ENCODE results near the gene KCNAB2.

The KCNAB2 gene

DNA sequence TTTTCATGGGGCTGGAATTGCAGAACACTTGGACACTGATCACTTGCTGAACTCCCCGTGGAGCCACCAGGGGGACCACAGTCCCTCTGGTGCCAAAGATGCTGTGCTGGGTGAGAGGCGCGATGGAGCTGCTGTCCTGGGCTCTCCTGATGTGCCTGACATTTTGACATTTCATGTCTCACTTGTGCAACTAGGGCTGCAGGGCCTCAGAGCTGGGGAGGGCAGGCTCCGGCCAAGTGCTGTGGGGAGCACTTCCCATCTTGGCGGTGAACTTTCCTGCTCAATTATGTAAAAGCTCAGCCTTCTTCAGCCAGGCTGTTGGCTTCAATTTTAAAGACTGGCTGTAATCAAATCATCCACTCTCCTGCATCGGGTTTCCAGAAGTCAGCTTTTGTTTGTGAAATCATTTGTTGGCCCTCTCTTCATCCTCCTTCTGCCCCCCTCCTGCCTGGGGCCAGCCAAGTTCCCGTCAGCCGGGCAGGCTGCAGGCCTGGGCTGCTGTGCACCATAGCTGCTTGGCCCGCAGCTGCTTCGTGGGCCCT lies 36.8 kb downstream of the KCNAB2 start:
- no peak for DNase-seq (ENCODE audit: low read depth in 2 of 2)

DNA sequence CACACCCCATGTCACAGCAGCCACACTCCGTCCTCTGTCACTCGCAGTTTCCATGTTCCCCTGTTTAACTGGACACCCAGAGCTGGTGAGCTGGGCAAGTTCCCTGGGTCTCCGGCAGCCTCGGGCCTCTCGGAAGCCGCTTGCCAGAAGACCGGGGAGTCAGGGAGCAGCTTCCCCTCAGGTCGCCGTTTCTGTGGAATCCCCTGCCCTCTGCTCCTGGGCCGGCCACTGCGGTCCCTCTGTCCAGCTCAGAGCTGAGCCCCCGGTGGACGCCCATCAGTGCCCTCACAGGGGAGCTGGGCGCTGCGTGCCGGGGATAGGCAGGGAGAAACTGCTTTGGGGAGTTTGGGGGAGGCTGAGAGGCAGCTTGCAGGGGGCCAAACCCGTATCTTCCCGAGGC lies 37.7 kb downstream of the KCNAB2 start:
- DNase-seq (ENCODE audit: low read depth in 2 of 2): no peak

- DNase-seq (ENCODE audit: low read depth in 2 of 2): no peak
Observed at GRCh38 chr1:6083801-6084446, 38.2 kb downstream of the KCNAB2 start.

DNA sequence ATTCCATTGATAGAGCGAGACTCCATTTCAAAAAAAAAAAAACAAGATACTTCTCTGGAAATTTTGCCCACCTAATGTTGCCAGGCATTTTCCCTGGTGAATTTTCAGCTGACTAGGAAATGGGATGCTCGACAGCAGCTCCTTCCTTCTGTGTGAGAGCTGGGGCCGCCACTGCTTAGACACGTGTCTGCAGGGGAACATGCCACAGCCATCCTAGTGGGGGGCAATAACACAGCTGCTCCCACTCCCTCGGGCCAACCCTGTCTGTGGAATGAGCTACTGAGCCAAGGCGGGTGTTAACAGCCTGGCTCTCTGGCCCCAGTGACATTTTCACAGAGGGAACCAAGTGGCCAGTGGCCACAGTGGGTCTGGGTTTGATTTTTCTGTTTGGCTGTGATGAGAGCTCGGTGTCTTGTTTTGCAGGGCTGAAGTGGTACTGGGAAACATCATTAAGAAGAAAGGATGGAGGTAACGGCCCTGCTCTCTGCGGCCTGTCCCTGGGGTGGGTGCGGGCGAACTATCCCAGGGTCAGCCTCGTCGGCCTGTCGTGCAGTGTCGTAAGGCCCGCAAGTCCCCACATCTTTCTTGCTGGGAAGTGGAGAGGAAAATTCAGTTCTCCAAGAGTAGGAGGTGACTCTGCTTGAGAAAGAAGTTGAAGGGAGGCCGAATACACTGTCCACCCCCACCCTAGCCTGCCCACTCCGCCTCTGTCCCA lies 39.2 kb downstream of the KCNAB2 start:
- no peak for DNase-seq (ENCODE audit: low read depth in 2 of 2)

DNA sequence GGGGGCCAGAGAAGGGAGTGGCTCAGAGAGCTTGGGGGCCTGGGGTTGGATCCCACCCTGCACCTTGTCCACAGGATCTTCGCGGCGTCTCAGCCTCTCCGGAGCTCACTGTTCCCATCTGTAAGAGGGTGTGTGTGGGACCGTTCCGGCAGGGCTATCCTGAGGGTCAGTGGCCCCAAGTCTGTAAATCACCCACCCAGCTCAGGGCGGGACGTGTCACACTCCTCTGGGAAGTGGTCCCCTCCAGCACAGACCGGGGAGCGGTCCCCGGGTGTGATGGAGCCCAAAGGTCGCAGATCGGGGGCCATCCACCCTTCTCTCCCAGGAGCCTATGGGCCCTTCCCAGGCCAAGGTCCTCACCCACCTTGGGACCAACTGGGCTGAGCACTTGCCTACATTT lies 40.0 kb downstream of the KCNAB2 start:
- no peak for DNase-seq (ENCODE audit: low read depth in 2 of 2)

- no peak for DNase-seq (ENCODE audit: low read depth in 2 of 2)
Observed at GRCh38 chr1:6086358-6086757, 40.7 kb downstream of the KCNAB2 start.

GRCh38 chr1:6086762-6087376 lies 41.2 kb downstream of the KCNAB2 start:
- DNase-seq (ENCODE audit: low read depth in 2 of 2): no peak

- DNase-seq (ENCODE audit: low read depth in 2 of 2): no peak
Observed at GRCh38 chr1:6087377-6087772, 41.7 kb downstream of the KCNAB2 start.

DNA sequence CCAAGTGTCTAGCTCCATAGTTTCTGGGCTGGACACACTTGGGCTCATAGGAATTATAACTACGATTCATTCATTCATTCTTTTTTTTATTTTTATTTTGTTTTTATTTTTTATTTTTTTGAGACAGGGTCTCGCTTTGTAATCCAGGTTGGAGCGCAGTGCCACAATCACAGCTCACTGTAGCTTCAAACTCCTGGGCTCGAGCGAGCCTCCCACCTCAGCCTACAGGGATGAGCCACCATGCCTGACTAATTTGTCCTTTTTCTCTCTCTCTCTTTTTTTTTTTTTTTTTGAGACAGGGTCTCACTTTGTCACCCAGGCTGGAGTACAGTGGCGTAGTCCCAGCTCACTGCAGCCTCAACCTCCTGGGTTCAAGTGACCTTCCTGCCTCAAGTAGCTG lies 42.3 kb downstream of the KCNAB2 start:
- no peak for DNase-seq (ENCODE audit: low read depth in 2 of 2)

GRCh38 chr1:6088956-6089355 lies 43.3 kb downstream of the KCNAB2 start:
- no peak for DNase-seq (ENCODE audit: low read depth in 2 of 2)

DNA sequence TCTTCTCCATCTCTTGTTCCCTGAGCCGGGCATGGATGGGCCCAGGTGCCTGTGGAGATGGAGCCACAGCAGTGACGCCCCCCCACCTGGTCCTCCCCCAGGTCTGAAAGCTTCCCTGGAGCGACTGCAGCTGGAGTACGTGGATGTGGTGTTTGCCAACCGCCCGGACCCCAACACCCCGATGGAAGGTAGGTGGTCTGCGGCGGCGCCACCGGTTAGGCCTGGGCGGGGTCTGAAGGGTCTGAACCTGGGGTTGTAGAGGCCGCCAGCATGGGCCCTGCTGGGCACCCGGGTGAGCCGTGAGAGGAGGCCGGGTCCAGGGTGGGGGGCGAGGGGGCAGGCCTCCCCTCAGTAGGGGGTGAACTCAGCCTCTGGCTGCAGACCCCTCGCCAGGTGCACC lies 44.6 kb downstream of the KCNAB2 start:
- DNase-seq (ENCODE audit: low read depth in 2 of 2): no peak

DNA sequence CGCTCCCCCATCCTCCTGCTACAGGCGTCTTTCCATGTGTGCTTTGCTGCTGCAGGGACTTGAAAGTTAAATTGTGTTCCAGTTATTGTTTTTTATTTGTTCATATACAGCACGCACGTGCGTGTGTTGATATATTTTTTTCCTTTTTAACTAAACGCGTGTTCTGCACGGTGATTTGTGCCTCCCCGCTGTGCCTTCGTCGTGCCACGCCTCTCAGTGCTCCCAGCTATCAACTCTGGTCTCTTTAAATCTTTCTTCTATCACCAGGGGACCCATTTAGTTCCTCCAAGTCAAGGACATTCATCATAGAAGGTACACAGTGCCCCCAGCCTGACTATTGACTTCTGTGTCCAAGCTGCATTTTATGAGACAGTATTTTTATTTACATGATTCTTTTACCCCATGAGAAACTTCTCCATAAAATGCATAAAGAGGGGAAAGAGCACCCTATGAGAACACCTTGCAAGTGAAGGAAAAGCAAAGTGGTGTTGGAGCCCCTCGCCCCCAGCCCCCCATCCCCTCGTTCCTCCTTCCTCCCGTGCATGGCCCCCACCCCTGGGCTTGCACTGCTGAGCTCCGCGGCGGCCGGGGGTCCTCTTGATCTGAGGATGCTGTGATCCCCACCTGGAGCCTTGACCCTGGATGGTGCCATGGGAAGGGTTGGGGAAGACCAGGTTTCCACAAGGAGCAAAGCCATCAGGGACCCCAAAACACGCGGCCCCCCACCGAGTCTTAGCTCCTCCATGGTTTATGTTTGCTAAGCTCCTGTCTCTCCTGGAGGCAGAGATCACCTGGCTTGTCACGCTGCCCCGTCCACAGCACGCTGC lies 45.5 kb downstream of the KCNAB2 start:
- no peak for DNase-seq (ENCODE audit: low read depth in 2 of 2)

- no peak for DNase-seq (ENCODE audit: low read depth in 2 of 2)
Observed at GRCh38 chr1:6091823-6092109, 46.1 kb downstream of the KCNAB2 start.

GRCh38 chr1:6092211-6092610 lies 46.5 kb downstream of the KCNAB2 start:
- no peak for DNase-seq (ENCODE audit: low read depth in 2 of 2)

DNA sequence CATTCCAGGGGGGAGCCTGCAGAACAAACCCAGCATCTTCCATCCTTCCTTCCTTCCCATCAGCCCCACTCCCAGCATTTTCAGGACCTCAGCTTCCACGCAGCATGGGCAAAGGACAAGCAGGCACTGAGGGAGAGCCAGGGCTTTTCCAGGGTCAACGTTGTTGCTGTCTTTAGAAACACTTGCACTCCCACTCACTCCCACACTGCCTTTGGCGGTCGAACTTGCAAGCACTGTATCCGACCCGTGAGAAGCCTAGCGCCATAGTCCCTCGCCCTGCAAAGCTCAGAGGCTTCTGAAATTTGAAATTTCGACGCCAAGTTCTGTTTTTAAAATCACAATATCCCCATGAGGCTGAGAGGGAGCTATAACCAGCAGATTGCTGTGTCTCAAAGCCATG lies 47.4 kb downstream of the KCNAB2 start:
- DNase-seq (ENCODE audit: low read depth in 2 of 2): no peak

- DNase-seq (ENCODE audit: low read depth in 2 of 2): no peak
Observed at GRCh38 chr1:6093611-6094010, 47.9 kb downstream of the KCNAB2 start.

- DNase-seq (ENCODE audit: low read depth in 2 of 2): no peak
Observed at GRCh38 chr1:6094246-6094645, 48.6 kb downstream of the KCNAB2 start.

DNA sequence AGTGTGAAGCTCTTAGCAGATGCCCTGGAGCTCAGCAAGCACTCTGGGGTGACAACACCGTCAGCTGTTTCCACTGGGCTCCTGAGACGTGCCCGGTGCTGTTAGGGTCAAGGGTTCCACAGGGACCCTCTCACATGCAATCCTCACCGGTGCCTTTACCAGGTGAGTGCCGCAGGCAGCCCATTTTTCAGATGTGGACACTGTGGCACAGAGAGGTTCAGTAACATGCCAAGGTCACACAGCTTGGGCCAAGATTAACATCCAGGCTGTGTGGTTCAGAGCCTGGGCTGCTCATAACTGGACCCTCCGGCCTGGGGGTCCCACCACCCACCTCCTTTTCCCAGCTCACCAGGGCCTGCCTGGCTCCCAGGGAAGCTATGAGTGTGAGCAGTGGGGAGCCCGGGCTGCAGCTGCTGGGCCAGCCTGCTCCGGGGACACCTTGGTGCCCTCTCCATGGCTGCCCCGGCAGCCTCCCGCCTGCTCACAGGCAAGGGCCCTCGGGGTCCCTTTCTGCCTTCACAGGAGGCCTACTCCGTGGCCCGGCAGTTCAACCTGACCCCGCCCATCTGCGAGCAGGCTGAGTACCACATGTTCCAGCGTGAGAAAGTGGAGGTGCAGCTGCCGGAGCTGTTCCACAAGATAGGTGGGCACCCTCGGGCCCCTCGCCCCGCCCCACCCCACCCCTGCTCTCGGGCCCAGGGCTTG lies 49.3 kb downstream of the KCNAB2 start:
- DNase-seq (ENCODE audit: low read depth in 2 of 2): no peak

DNA sequence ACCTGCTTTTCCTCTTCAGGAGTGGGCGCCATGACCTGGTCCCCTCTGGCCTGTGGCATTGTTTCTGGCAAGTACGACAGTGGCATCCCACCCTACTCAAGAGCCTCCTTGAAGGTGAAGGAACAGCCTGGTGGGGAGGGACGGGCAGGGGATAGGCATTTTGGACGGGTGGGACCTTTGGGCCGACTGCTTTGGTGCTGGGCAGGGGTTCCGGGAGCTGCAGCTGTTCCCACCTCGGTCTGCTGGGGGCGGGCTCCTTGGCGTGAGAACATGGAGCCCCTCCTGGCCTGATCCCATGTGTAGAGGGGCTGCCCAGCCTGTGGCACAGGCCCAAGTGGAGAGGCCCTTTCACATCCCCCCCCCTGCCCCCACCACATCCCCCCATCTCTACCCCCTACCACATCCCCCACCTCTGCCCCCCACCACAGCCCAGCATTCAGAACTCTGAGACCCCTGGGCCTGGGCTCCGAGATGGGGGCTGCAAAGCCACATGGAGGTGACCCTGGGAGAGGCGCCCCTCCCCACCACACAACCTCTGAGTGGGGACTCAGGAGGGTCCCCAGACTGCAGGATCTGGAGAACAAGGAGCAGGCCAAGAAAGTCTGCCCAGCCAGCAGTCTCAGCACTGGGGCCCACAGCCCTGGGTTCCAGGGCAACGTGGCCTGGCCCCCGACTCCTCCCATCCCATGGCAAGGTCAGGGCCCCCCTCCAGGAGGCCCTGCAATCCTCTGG lies 50.0 kb downstream of the KCNAB2 start:
- DNase-seq (ENCODE audit: low read depth in 2 of 2): no peak

DNA sequence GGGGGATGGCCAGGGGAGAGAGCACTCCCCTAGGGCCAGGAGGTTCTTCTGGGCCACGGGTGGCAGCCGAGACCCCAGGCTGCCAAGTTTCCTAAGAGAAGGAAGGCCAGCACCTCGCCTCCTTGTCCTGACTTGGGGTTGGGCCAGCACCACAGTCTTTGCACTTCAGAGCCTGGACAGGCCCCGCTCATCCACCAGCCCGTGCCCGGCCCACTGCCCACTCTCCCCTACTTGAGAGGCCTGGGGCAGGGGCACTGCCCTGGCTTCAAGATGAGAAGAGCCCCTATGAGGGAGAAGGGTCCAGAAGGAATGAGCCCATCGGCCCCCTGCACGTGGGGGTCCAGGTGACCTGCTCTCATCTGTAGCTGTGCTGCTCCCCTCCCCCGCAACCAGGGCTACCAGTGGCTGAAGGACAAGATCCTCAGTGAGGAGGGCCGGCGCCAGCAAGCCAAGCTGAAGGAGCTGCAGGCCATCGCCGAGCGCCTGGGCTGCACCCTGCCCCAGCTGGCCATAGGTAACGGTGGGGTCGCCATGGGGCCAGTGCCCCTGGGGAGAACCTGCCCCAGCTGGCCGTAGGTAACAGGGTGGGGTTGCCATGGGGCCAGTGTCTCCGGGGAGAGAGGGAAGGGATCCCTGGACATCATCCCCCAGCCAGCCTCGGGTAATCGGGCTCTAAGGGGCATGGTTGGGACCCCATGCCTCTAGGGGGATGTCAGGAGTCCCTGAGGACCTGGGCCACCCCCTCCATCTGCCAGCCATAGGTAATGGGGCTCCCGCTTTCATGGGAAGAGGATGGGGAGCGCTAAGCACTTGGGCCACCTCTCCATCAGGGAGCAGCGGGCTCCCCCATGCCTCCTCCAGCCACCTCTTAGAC lies 50.8 kb downstream of the KCNAB2 start:
- no peak for DNase-seq (ENCODE audit: low read depth in 2 of 2)
